ENCODE measurements around the gene ALG14.

- TF ChIP-seq FOXA1 (IDR thresholded peaks at IDR 0.05) (no peak), CTCF (IDR thresholded peaks at IDR 0.05; ENCODE audit: low read depth, low read length, missing input control) (no peak), YY1 (IDR thresholded peaks at IDR 0.05) (no peak), REST (IDR thresholded peaks at IDR 0.05) (no peak), MAX (IDR thresholded peaks at IDR 0.05) (no peak), TAF1 (conservative IDR thresholded peaks at IDR 0.05) (no peak)
Measured at GRCh38 chr1:95057351-95057750, 15.4 kb downstream of the ALG14 start.
